CD14-positive monocyte (primary cell): ENCODE measurements around the gene CBY1. TPM values are rescaled to one million over a fixed set of nuclear protein-coding genes. Genes with fewer than 3 reads are reported as not detected.

Experiments used
- DNase-seq, 3 donors: peaks; one replicate each; pipeline ENCODE4 v3.0.0-alpha.2; 2011 to 2022
- H2AFZ ChIP-seq: 2 replicates; pipeline ENCODE4 v1.6.0; 2012; ENCODE audit warnings: mild to moderate bottlenecking, low read depth, low read length, inconsistent platforms; ENCODE audit not compliant: insufficient read depth, poor library complexity, severe bottlenecking
- H3K27ac ChIP-seq, 2 donors: 1 replicate in 1 of 2; 2 replicates in 1 of 2; pipeline ENCODE4 v1.5.1; 2012 to 2013; ENCODE audit warnings: low read length in 2 of 2, control low read depth in 1 of 2, inconsistent platforms in 1 of 2, low read depth in 1 of 2, mild to moderate bottlenecking in 1 of 2
- H3K27me3 ChIP-seq, 2 donors: one replicate each; pipeline versions ENCODE4 v1.6.0 to v1.6.1; 2011 to 2013; ENCODE audit warnings: low read length in 2 of 2; ENCODE audit not compliant: control insufficient read depth in 2 of 2, insufficient read depth in 2 of 2
- H3K36me3 ChIP-seq, 2 donors: replicated peaks in 1 of 2; 1 replicate in 1 of 2; 2 replicates in 1 of 2; pipeline versions ENCODE4 v1.5.1 to v1.6.1; 2012 to 2013; ENCODE audit warnings: low read length in 2 of 2, control low read depth in 1 of 2, inconsistent platforms in 1 of 2, mild to moderate bottlenecking in 1 of 2; ENCODE audit not compliant: insufficient read depth in 2 of 2, control insufficient read depth in 1 of 2
- H3K4me1 ChIP-seq, 2 donors: 1 replicate in 1 of 2; 2 replicates in 1 of 2; pipeline versions ENCODE4 v1.5.1 to v1.6.1; 2012 to 2013; ENCODE audit warnings: low read length in 2 of 2, control low read depth in 1 of 2, inconsistent platforms in 1 of 2, mild to moderate bottlenecking in 1 of 2, moderate library complexity in 1 of 2; ENCODE audit not compliant: insufficient read depth in 2 of 2, control insufficient read depth in 1 of 2
- H3K4me2 ChIP-seq: replicated peaks from 2 replicates; pipeline ENCODE3; 2012; ENCODE audit warnings: low read length, moderate library complexity, mild to moderate bottlenecking; ENCODE audit not compliant: poor library complexity, severe bottlenecking; ENCODE audit errors: extremely low read depth
- H3K4me3 ChIP-seq, 3 experiments: fragments of 200-600 bp in 1 of 3; sonication (generic) in 1 of 3; replicated peaks in 1 of 3; 1 replicate in 2 of 3; 2 replicates in 1 of 3; pipeline ENCODE4 v1.5.1; 2011 to 2013; ENCODE audit warnings: low read length in 3 of 3, mild to moderate bottlenecking in 3 of 3, control low read depth in 2 of 3, low read depth in 2 of 3, inconsistent platforms in 1 of 3, moderate library complexity in 1 of 3
- H3K79me2 ChIP-seq: 2 replicates; pipeline ENCODE4 v1.6.0; 2012; ENCODE audit warnings: mild to moderate bottlenecking, control low read depth, inconsistent platforms, low read length, moderate library complexity; ENCODE audit not compliant: insufficient read depth
- H3K9ac ChIP-seq: 2 replicates; pipeline ENCODE4 v1.6.0; 2017; ENCODE audit warnings: low read length, mild to moderate bottlenecking; ENCODE audit not compliant: insufficient read depth, poor library complexity, severe bottlenecking
- H3K9me3 ChIP-seq, 2 donors: replicated peaks in 1 of 2; 1 replicate in 1 of 2; 2 replicates in 1 of 2; pipeline versions ENCODE4 v1.5.1 to v1.6.1; 2012 to 2013; ENCODE audit warnings: low read length in 2 of 2, control low read depth in 1 of 2; ENCODE audit not compliant: control insufficient read depth in 1 of 2, insufficient read depth in 1 of 2
- H4K20me1 ChIP-seq: 2 replicates; pipeline ENCODE4 v1.6.0; 2012; ENCODE audit warnings: mild to moderate bottlenecking, low read length, control low read depth, moderate library complexity; ENCODE audit not compliant: insufficient read depth
- H3K27ac Mint-ChIP-seq, 7 donors: one replicate each; pipeline ENCODE4 v1.8.0; 2020; ENCODE audit warnings: mild to moderate bottlenecking in 7 of 7, mixed read lengths in 7 of 7, moderate library complexity in 6 of 7, inconsistent platforms in 2 of 7
- H3K27me3 Mint-ChIP-seq, 3 donors: one replicate each; pipeline ENCODE4 v1.8.0; 2021 to 2022; ENCODE audit warnings: low read depth in 3 of 3, mild to moderate bottlenecking in 3 of 3, mixed read lengths in 3 of 3, moderate library complexity in 3 of 3, inconsistent platforms in 1 of 3
- H3K36me3 Mint-ChIP-seq, 2 donors: one replicate each; pipeline ENCODE4 v1.8.0; 2020; ENCODE audit warnings: mixed read lengths in 2 of 2, inconsistent platforms in 1 of 2, mild to moderate bottlenecking in 1 of 2
- H3K4me1 Mint-ChIP-seq: one replicate; pipeline ENCODE4 v1.8.0; 2020; ENCODE audit warnings: mild to moderate bottlenecking, mixed read lengths
- H3K4me3 Mint-ChIP-seq, 2 donors: one replicate each; pipeline ENCODE4 v1.8.0; 2020; ENCODE audit warnings: mild to moderate bottlenecking in 2 of 2, mixed read lengths in 2 of 2, moderate library complexity in 1 of 2
- H3K9me3 Mint-ChIP-seq, 7 donors: one replicate each; pipeline ENCODE4 v1.8.0; 2020 to 2022; ENCODE audit warnings: mixed read lengths in 7 of 7, mild to moderate bottlenecking in 6 of 7, moderate library complexity in 6 of 7, inconsistent platforms in 2 of 7
- CTCF ChIP-seq: fragments of 200-600 bp; IDR thresholded peaks from one replicate; pipeline ENCODE4 v1.8.0; 2022; ENCODE audit warnings: antibody characterized with exemption, mild to moderate bottlenecking
- WGBS: methylation state at CpG from one replicate; pipeline ENCODE4 v1.1.5; 2013; ENCODE audit warnings: missing lambda C conversion rate; ENCODE audit not compliant: insufficient coverage; 5-methylcytosine and 5-hydroxymethylcytosine counted together
- intact Hi-C, 2 donors: fragments of 100-400 bp; cut with micrococcal nuclease; formaldehyde crosslinking; loops; one replicate each; pipeline versions ENCODE4 v1.15.0 to v1.15.1; 2023
- polyA plus RNA-seq, 3 donors: library from polyadenylated mRNA; depleted of rRNA in 1 of 3; unstranded in 2 of 3; stranded (reverse) in 1 of 3; fragments of 300-500 nt in 2 of 3; fragments of >200 nt in 1 of 3; fragmentation: Illumina TruSeq in 2 of 3; gene quantifications; 1 replicate in 2 of 3; 2 replicates in 1 of 3; pipeline ENCODE4 v1.2.3, GENCODE V29; 2012 to 2021

CBY1 gene
- polyA plus RNA-seq, 3 donors = 1.1 to 4.1 (median 1.7) TPM

- H3K9me3 Mint-ChIP-seq = no peaks in the 10 kb centered on the region
- intact Hi-C loops = no loop called here
- Histone ChIP-seq H3K9me3 (no peaks in the 10 kb centered on the region), H2AFZ (no peak overlapping the region), H3K4me2 (no peak overlapping the region), H4K20me1 (peaks cover 90% of the 10 kb centered on the region), H3K27ac (no peak overlapping the region), H3K79me2 (peaks cover 97% of the 10 kb centered on the region), H3K4me1 (peaks cover 30 to 43% of the 10 kb centered on the region in 2 donors), H3K9ac (no peak overlapping the region), H3K27me3 (no peaks in the 10 kb centered on the region), H3K4me3 (no peak overlapping the region), H3K36me3 (peaks cover under 1 to 39% of the 10 kb centered on the region in 2 donors)
- H3K4me1 Mint-ChIP-seq = peaks cover 63% of the 10 kb centered on the region
- no peak for DNase-seq
- peak overlapping the region in 1 of 7 donors; percentile 55 for H3K27ac Mint-ChIP-seq
- TF ChIP-seq CTCF = no peak
- 100% methylated on average over 1 of the region's 3 CpGs for WGBS
- H3K4me3 Mint-ChIP-seq = no peak overlapping the region
- peaks cover 34 to 51% of the 10 kb centered on the region in 2 donors for H3K36me3 Mint-ChIP-seq
- peaks cover 0 to 2% (median 0%) of the 10 kb centered on the region in 3 donors for H3K27me3 Mint-ChIP-seq
Observed at GRCh38 chr22:38710351-38710750, 53.9 kb downstream of the CBY1 start.

- Mint-ChIP-seq H3K9me3 (no peaks in the 10 kb centered on the region), H3K27me3 (peaks cover 0 to 2% (median 0%) of the 10 kb centered on the region in 3 donors), H3K4me1 (peaks cover 64% of the 10 kb centered on the region), H3K36me3 (peaks cover 39 to 55% of the 10 kb centered on the region in 2 donors), H3K27ac (no peak overlapping the region), H3K4me3 (no peak overlapping the region)
- Histone ChIP-seq H3K27me3 (no peaks in the 10 kb centered on the region), H3K4me1 (peaks cover 30 to 43% of the 10 kb centered on the region in 2 donors), H2AFZ (no peak overlapping the region), H4K20me1 (peaks cover 95% of the 10 kb centered on the region), H3K79me2 (peaks cover 100% of the 10 kb centered on the region), H3K36me3 (peaks cover 6 to 44% of the 10 kb centered on the region in 2 donors), H3K9ac (no peak overlapping the region), H3K4me2 (no peak overlapping the region), H3K9me3 (no peaks in the 10 kb centered on the region), H3K27ac (no peak overlapping the region), H3K4me3 (no peak overlapping the region)
- intact Hi-C loops = no loop called here
- no peak for DNase-seq
- no CpG with 5 or more reads among the region's 3 CpGs for WGBS
- no peak for TF ChIP-seq CTCF
Observed at GRCh38 chr22:38710866-38711265, 54.4 kb downstream of the CBY1 start.
